Ovary (tissue), 9 donors: ENCODE results near the gene CACNA2D4. TPM values are rescaled to one million over a fixed set of nuclear protein-coding genes. Genes with fewer than 3 reads are reported as not detected.

ENCODE experiments used
- DNase-seq, 5 donors: peaks; one replicate each; pipeline ENCODE4 v3.0.0-alpha.2; 2019 to 2020
- H3K27ac ChIP-seq, 2 donors: fragments of 200-600 bp; one replicate each; pipeline versions ENCODE4 v1.5.1 to v1.8.0; 2019 to 2022
- H3K27me3 ChIP-seq: fragments of 200-600 bp; one replicate; pipeline ENCODE4 v1.8.0; 2022
- H3K36me3 ChIP-seq: fragments of 200-600 bp; sonication (generic); one replicate; pipeline ENCODE4 v1.5.1; 2019
- H3K4me1 ChIP-seq: one replicate; pipeline ENCODE4 v1.8.1; 2013; ENCODE audit warnings: mild to moderate bottlenecking, moderate library complexity; ENCODE audit not compliant: insufficient read depth
- H3K4me3 ChIP-seq: fragments of 200-600 bp; sonication (generic); one replicate; pipeline ENCODE4 v1.5.1; 2017
- H3K9me3 ChIP-seq, 2 donors: fragments of 200-600 bp in 1 of 2; sonication (generic) in 1 of 2; one replicate each; pipeline versions ENCODE4 v1.5.1 to v1.8.1; 2013 to 2019; ENCODE audit warnings: mild to moderate bottlenecking in 1 of 2, moderate library complexity in 1 of 2
- CTCF ChIP-seq, 3 donors: fragments of 450-650 bp in 2 of 3; fragments of 200-600 bp in 1 of 3; IDR thresholded peaks; one replicate each; pipeline versions ENCODE4 v1.5.1 to v1.8.0; 2016 to 2022; ENCODE audit warnings: antibody characterized with exemption in 3 of 3, mild to moderate bottlenecking in 1 of 3
- EP300 ChIP-seq: sonication (generic); formaldehyde crosslinking; IDR thresholded peaks from one replicate; pipeline ENCODE4 v1.6.1; 2017; ENCODE audit warnings: antibody characterized with exemption
- POLR2A ChIP-seq: fragments of 450-650 bp; IDR thresholded peaks from one replicate; pipeline ENCODE4 v1.6.1; 2017; ENCODE audit warnings: antibody characterized with exemption, mild to moderate bottlenecking, moderate library complexity
- WGBS, 3 donors: extraction: QIAGEN DNeasy Blood & Tissue Kit in 1 of 3; methylation state at CpG; one replicate each; pipeline versions ENCODE4 v1.1.5 to v1.1.7; 2013 to 2017; 5-methylcytosine and 5-hydroxymethylcytosine counted together
- intact Hi-C, 4 donors: fragments of 100-400 bp; cut with DNase I; formaldehyde crosslinking; loops; one replicate each; pipeline versions ENCODE4 v1.11.0 to v1.15.1; 2022 to 2023
- polyA plus RNA-seq, 2 donors: library from polyadenylated mRNA; stranded (reverse); fragments of 200-250 nt in 1 of 2; fragments of 350-450 nt in 1 of 2; fragmentation: Illumina TruSeq in 1 of 2; extraction: RNeasy Lipid Tissue Mini Kit (QIAGEN cat#74804) in 1 of 2; gene quantifications; one replicate each; pipeline ENCODE4 v1.2.3, GENCODE V29; 2013 to 2014
- total RNA-seq, 7 donors: library from RNA; depleted of rRNA in 2 of 7; stranded (reverse); fragments of >200 nt in 2 of 7; fragmentation: NEBNext Ultra II Directional in 3 of 7; extraction: Animal tissue kit (Norgen Biotek cat#: 25700) in 3 of 7; gene quantifications; one replicate each; pipeline versions ENCODE4 v1.1.0 to v1.2.4, GENCODE V29; 2016 to 2023
- donor health status: DM: no; HTN: no; CAD: no; lungs with moderate emphysema.
- donor health status: DM: no; HTN: no; CAD: no.
- donor health status: Bipolar disorder and iron deficiency.
- donor health status: DM: yes; HTN: yes; CAD: no.
- donor health status: DM: no; HTN: no; CAD: no.
- donor health status: DM: yes; HTN: yes; CAD: no.

CACNA2D4 gene
- total and polyA plus RNA-seq, 9 donors, result 2.1 to 6.8 (median 3.2) TPM

- intact Hi-C loops, result no loop called here
- no peak overlapping the region for H3K27ac ChIP-seq
- no peak for TF ChIP-seq POLR2A
- WGBS, 3 donors, result 55 to 75% (median 58%) methylated on average over 8 of the region's 8 CpGs
- no peak overlapping the region for H3K4me3 ChIP-seq
- no peak for DNase-seq
- H3K27me3 ChIP-seq, result no peaks in the 10 kb centered on the region
- H3K36me3 ChIP-seq, result no peaks in the 10 kb centered on the region
- H3K9me3 ChIP-seq, result no peaks in the 10 kb centered on the region
- H3K4me1 ChIP-seq, result no peaks in the 10 kb centered on the region
Observed at GRCh38 chr12:1882405-1882804, 36.0 kb downstream of the CACNA2D4 start.

GRCh38 chr12:1881936-1882335 lies 36.5 kb downstream of the CACNA2D4 start:
- Histone ChIP-seq H3K36me3 (no peaks in the 10 kb centered on the region), H3K27ac (no peak overlapping the region), H3K9me3 (no peaks in the 10 kb centered on the region), H3K4me1 (no peaks in the 10 kb centered on the region), H3K4me3 (no peak overlapping the region), H3K27me3 (no peaks in the 10 kb centered on the region)
- no peak for DNase-seq
- WGBS, 3 donors, result 39 to 53% (median 53%) methylated on average over 3 of the region's 3 CpGs
- intact Hi-C loops, result no loop called here
- no peak for TF ChIP-seq EP300

GRCh38 chr12:1881301-1881700 lies 37.2 kb downstream of the CACNA2D4 start:
- DNase-seq, result no peak
- Histone ChIP-seq H3K27ac (no peak overlapping the region), H3K9me3 (no peaks in the 10 kb centered on the region), H3K4me3 (no peak overlapping the region), H3K4me1 (no peaks in the 10 kb centered on the region), H3K27me3 (no peaks in the 10 kb centered on the region), H3K36me3 (no peaks in the 10 kb centered on the region)
- intact Hi-C loops, result no loop called here
- no peak for TF ChIP-seq EP300
- no peak for TF ChIP-seq POLR2A
- no peak for TF ChIP-seq CTCF (IDR thresholded peaks at IDR 0.05)
- WGBS, 3 donors, result 77 to 88% (median 85%) methylated on average over 8 of the region's 8 CpGs

GRCh38 chr12:1880876-1881275 lies 37.6 kb downstream of the CACNA2D4 start:
- H3K4me1 ChIP-seq, result no peaks in the 10 kb centered on the region
- intact Hi-C loops, result no loop called here
- no peak for TF ChIP-seq POLR2A
- TF ChIP-seq CTCF (IDR thresholded peaks at IDR 0.05), result no peak
- no peak for TF ChIP-seq EP300
- no peaks in the 10 kb centered on the region for H3K9me3 ChIP-seq
- no peaks in the 10 kb centered on the region for H3K36me3 ChIP-seq
- H3K4me3 ChIP-seq, result no peak overlapping the region
- WGBS, 3 donors, result 91 to 93% (median 93%) methylated on average over 7 of the region's 7 CpGs
- no peak overlapping the region for H3K27ac ChIP-seq
- no peaks in the 10 kb centered on the region for H3K27me3 ChIP-seq
- no peak for DNase-seq

GRCh38 chr12:1880153-1880845 lies 38.2 kb downstream of the CACNA2D4 start:
- no peak overlapping the region for H3K27ac ChIP-seq
- WGBS, 3 donors, result 80 to 86% (median 82%) methylated on average over 17 to 18 of the region's 18 CpGs
- TF ChIP-seq EP300 (no peak), POLR2A (no peak)
- H3K4me3 ChIP-seq, result no peak overlapping the region
- H3K36me3 ChIP-seq, result no peaks in the 10 kb centered on the region
- H3K4me1 ChIP-seq, result no peaks in the 10 kb centered on the region
- no peak for DNase-seq
- no peaks in the 10 kb centered on the region for H3K9me3 ChIP-seq
- intact Hi-C loops, result no loop called here
- no peaks in the 10 kb centered on the region for H3K27me3 ChIP-seq

- DNase-seq, result no peak
Observed at GRCh38 chr12:1879633-1880032, 38.8 kb downstream of the CACNA2D4 start.

More at GRCh38 chr12:1879633-1880032, 38.8 kb downstream of the CACNA2D4 start:
- Histone ChIP-seq H3K4me3 (no peak overlapping the region), H3K27ac (no peak overlapping the region), H3K36me3 (no peaks in the 10 kb centered on the region), H3K9me3 (no peaks in the 10 kb centered on the region), H3K4me1 (no peaks in the 10 kb centered on the region), H3K27me3 (no peaks in the 10 kb centered on the region)
- TF ChIP-seq CTCF (IDR thresholded peaks at IDR 0.05), result no peak
- TF ChIP-seq POLR2A, result no peak
- no peak for TF ChIP-seq EP300
- 88 to 94% (median 92%) methylated on average over 10 of the region's 10 CpGs for WGBS, 3 donors
- intact Hi-C loops, result no loop called here
